Gastroesophageal sphincter (tissue), 3 donors: ENCODE data around the gene RSPH3.

Source experiments
- EP300 ChIP-seq: sonication (generic); formaldehyde crosslinking; IDR thresholded peaks from one replicate; pipeline ENCODE4 v1.6.1; 2017; ENCODE audit warnings: antibody characterized with exemption, mild to moderate bottlenecking
- TF ChIP-seq, protein P1 (sequence below), 4 experiments: fragments of 200-600 bp in 2 of 4; fragments of 450-650 bp in 2 of 4; sonication (generic) in 1 of 4; IDR thresholded peaks; one replicate each; pipeline ENCODE4 v1.5.1; 2017 to 2019; ENCODE audit warnings: antibody characterized with exemption in 4 of 4, mild to moderate bottlenecking in 2 of 4, moderate library complexity in 2 of 4

DNA sequence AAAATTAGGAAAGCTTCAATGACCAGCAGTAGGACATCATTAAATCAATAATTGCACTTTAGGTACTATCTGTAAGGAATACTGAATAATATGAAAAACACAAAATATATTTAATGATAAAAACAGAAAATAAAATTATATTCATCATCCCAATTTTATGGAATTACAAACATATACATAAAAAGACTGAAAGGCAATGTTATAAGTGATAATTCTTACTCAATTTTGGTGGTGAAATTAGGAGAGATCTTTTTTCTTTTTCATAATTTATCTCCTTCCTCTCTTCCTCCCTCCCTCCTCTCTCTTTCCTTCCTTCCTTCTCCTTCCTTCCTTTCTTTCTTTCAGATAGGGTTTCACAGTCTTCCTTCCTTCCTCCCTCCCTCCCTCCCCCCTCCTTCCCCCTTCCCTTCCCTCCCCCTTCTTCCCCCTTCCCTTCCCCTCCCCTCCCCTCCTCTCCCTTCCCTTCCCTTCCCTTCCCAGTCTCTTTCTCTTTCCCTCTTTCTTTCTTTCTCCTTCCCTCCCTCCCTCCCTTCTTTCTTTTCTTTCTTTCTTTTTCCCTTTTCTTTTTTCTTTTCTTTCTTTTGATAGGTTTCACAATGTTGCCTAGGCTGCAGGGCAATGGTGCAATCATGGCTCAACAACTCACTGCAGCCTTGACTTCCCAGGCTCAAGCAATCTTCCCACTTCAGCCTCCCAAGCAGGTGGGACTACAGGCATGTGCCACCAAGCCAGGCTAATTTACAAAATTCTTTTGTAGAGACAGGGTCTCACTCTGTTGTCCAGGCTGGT lies 36.8 kb downstream of the RSPH3 start:
- TF ChIP-seq, protein P1, sequence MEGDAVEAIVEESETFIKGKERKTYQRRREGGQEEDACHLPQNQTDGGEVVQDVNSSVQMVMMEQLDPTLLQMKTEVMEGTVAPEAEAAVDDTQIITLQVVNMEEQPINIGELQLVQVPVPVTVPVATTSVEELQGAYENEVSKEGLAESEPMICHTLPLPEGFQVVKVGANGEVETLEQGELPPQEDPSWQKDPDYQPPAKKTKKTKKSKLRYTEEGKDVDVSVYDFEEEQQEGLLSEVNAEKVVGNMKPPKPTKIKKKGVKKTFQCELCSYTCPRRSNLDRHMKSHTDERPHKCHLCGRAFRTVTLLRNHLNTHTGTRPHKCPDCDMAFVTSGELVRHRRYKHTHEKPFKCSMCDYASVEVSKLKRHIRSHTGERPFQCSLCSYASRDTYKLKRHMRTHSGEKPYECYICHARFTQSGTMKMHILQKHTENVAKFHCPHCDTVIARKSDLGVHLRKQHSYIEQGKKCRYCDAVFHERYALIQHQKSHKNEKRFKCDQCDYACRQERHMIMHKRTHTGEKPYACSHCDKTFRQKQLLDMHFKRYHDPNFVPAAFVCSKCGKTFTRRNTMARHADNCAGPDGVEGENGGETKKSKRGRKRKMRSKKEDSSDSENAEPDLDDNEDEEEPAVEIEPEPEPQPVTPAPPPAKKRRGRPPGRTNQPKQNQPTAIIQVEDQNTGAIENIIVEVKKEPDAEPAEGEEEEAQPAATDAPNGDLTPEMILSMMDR (IDR thresholded peaks at IDR 0.05), result no peak
- TF ChIP-seq EP300, result no peak
